Activated CD4-positive, alpha-beta T cell treated with anti-CD3 and anti-CD28 coated beads for 36 hours (primary cell): ENCODE data around the gene NPAS2. TPM values are rescaled to one million over a fixed set of nuclear protein-coding genes. Genes with fewer than 3 reads are reported as not detected.
A peak's percentile ranks its signal among the peaks of the same experiment; 100 is the strongest.

ENCODE experiments used
- ATAC-seq: fragments of 200-7000 bp; cut with Tn5 transposase; one replicate; pipeline ENCODE4 v1.10.0; 2021; ENCODE audit warnings: mild to moderate bottlenecking, moderate library complexity
- CTCF ChIA-PET: fragments of 350-600 bp; sonication (Branson Sonifier 250); formaldehyde crosslinking; loops from one replicate; lab custom pipeline; 2021; ENCODE audit warnings: antibody characterized with exemption; lab: Charles Lee
- POLR2A ChIA-PET: fragments of 350-600 bp; sonication (Branson Sonifier 250); formaldehyde crosslinking; loops from one replicate; lab custom pipeline; 2021; ENCODE audit warnings: antibody characterized with exemption, inconsistent platforms; lab: Charles Lee
- DNase-seq: peaks from one replicate; pipeline ENCODE4 v3.0.0-alpha.2; 2020
- H3K27ac Mint-ChIP-seq: one replicate; pipeline ENCODE4 v1.8.0; 2021; ENCODE audit warnings: mixed read lengths
- H3K27me3 Mint-ChIP-seq: one replicate; pipeline ENCODE4 v1.8.0; 2021; ENCODE audit warnings: mixed read lengths
- H3K36me3 Mint-ChIP-seq: one replicate; pipeline ENCODE4 v1.8.0; 2021; ENCODE audit warnings: low read depth, mixed read lengths
- H3K4me1 Mint-ChIP-seq: one replicate; pipeline ENCODE4 v1.8.0; 2021; ENCODE audit warnings: mixed read lengths
- H3K4me3 Mint-ChIP-seq: one replicate; pipeline ENCODE4 v1.8.0; 2021; ENCODE audit warnings: mild to moderate bottlenecking, moderate library complexity, mixed read lengths
- H3K9me3 Mint-ChIP-seq: one replicate; pipeline ENCODE4 v1.8.0; 2021; ENCODE audit warnings: low read depth, mixed read lengths
- intact Hi-C, 2 experiments: fragments of 100-400 bp; cut with DNase I in 1 of 2; cut with micrococcal nuclease in 1 of 2; formaldehyde crosslinking; loops; one replicate each; pipeline versions ENCODE4 v1.14.2 to v1.15.1; 2022 to 2024; cut with DNase I, micrococcal nuclease
- total RNA-seq, 2 experiments: library from RNA; stranded (reverse); gene quantifications; one replicate each; pipeline ENCODE4 v1.2.3, GENCODE V29; 2021

NPAS2 gene
- total RNA-seq, 2 experiments from 2014 or later = 7.7 to 12.0 TPM

DNA sequence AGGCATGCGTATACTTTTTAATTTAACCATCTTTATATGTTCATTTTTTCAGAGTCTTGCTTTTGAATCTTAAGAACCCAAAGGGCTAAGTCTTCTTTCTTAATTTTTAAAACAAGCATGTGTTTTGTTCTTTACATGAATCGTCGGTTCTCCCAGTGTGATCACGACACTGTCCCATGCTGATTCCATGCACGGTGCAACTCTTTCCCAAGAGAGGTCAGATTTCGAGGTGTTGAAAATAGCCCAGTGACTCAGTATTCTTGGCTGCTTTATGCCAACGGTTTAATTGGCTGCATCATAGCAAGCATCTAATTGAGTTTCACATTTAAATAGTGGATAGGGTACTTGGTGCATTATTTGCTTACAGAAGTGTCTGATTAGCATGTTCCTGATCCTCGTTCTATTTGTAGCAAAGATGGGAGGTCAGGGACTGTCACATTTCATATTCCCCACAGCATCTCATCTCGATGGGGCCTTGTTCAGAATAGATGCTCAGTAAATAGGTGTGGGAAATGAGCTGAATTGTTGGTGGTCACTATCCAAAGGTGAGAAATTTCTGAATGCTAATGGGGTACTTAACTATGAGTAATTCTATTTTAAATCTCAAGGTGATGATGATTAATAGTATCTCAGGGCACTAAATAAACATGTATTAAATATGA lies 2.8 kb downstream of the NPAS2 start:
- Mint-ChIP-seq H3K9me3 (peaks cover 8% of the 10 kb centered on the region), H3K4me3 (no peak overlapping the region), H3K36me3 (peaks cover 4% of the 10 kb centered on the region), H3K27me3 (peaks cover 27% of the 10 kb centered on the region), H3K4me1 (peaks cover 15% of the 10 kb centered on the region), H3K27ac (peak overlapping the region; percentile 15)
- DNase-seq (no peak), ATAC-seq (no peak)
- intact Hi-C loops = no loop called here
- POLR2A ChIA-PET = no interaction called here
- CTCF ChIA-PET = interaction anchor here (0.7 kb wide), 1 partner anchor 190 kb away, joined by 3 read pairs; no protein-coding TSS in a partner anchor

DNA sequence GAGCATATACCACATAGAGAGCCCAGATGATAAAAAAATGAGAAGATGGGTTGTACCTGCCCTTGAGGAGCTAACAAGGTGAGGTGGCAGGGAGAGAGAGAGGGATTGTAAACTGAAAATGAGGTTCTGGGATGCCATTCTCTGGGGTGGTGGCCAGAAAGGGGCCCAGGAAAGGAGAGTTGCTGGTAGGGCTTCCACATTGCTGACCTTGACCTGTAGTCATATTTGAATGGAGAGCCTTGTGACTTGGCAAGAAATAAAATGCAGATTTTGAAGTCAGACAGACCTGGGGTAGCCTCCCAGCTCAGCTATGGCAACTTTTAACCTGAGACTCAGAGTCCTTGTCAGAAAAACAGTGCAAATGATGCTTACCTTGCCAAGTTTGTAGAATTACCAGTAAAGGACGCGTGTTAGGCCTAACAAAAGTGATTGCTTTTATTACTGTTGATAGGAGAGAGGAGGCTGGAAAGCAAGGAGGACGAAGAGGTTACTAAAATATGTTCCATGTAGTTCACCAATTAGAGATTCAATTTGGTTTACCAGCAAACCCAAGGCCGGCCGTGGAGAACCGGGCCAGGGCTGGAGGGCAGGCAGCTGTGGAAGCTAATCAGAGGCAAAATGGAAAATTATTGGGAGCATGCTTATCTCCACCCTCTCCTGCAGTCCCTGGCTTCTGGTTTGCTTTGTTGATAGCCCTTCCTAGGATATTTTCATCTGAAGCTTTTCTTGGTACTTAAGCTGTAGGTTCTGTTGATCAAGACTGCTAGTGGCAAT lies 3.9 kb downstream of the NPAS2 start:
- Mint-ChIP-seq H3K9me3 (peaks cover 15% of the 10 kb centered on the region), H3K4me3 (no peak overlapping the region), H3K27me3 (peaks cover 20% of the 10 kb centered on the region), H3K36me3 (peaks cover 5% of the 10 kb centered on the region), H3K4me1 (peaks cover 8% of the 10 kb centered on the region), H3K27ac (no peak overlapping the region)
- ChIA-PET CTCF (interaction anchor here (0.7 to 1.6 kb wide), 2 partner anchors 10 to 189 kb away, joined by 3 to 5 read pairs; no protein-coding TSS in a partner anchor), POLR2A (no interaction called here)
- ATAC-seq = no peak
- intact Hi-C loops = no loop called here
- no peak for DNase-seq

- H3K4me1 Mint-ChIP-seq = peaks cover 7% of the 10 kb centered on the region
- H3K27ac Mint-ChIP-seq = no peak overlapping the region
- intact Hi-C loops = no loop called here
- H3K4me3 Mint-ChIP-seq = no peak overlapping the region
- H3K9me3 Mint-ChIP-seq = peaks cover 16% of the 10 kb centered on the region
- DNase-seq (no peak), ATAC-seq (no peak)
- ChIA-PET CTCF (interaction anchor here (0.9 to 1.6 kb wide), 2 partner anchors 9 to 44 kb away, joined by 3 to 5 read pairs; no protein-coding TSS in a partner anchor), POLR2A (no interaction called here)
- peaks cover 18% of the 10 kb centered on the region for H3K27me3 Mint-ChIP-seq
- peaks cover 8% of the 10 kb centered on the region for H3K36me3 Mint-ChIP-seq
Observed at GRCh38 chr2:100824842-100825241, 4.9 kb downstream of the NPAS2 start.

- Mint-ChIP-seq H3K36me3 (peaks cover 5% of the 10 kb centered on the region), H3K9me3 (peaks cover 16% of the 10 kb centered on the region), H3K4me1 (peaks cover 11% of the 10 kb centered on the region), H3K27me3 (peaks cover 16% of the 10 kb centered on the region), H3K4me3 (no peak overlapping the region), H3K27ac (no peak overlapping the region)
- ChIA-PET CTCF (no interaction called here), POLR2A (no interaction called here)
- DNase-seq = no peak
- no peak for ATAC-seq
- intact Hi-C loops = no loop called here
Observed at GRCh38 chr2:100826494-100826893, 6.6 kb downstream of the NPAS2 start.

GRCh38 chr2:100831158-100831750 lies 11.3 kb downstream of the NPAS2 start:
- ATAC-seq = no peak
- H3K4me3 Mint-ChIP-seq = no peak overlapping the region
- H3K27me3 Mint-ChIP-seq = peaks cover 3% of the 10 kb centered on the region
- ChIA-PET POLR2A (no interaction called here), CTCF (no interaction called here)
- intact Hi-C loops = no loop called here
- peaks cover 9% of the 10 kb centered on the region for H3K4me1 Mint-ChIP-seq
- no peak overlapping the region for H3K27ac Mint-ChIP-seq
- no peak for DNase-seq
- H3K36me3 Mint-ChIP-seq = peaks cover 9% of the 10 kb centered on the region
- peaks cover 16% of the 10 kb centered on the region for H3K9me3 Mint-ChIP-seq

GRCh38 chr2:100831831-100832230 lies 11.9 kb downstream of the NPAS2 start:
- intact Hi-C loops = no loop called here
- H3K4me1 Mint-ChIP-seq = peaks cover 9% of the 10 kb centered on the region
- H3K36me3 Mint-ChIP-seq = peaks cover 9% of the 10 kb centered on the region
- H3K4me3 Mint-ChIP-seq = no peak overlapping the region
- no peak for ATAC-seq
- DNase-seq = no peak
- CTCF ChIA-PET = no interaction called here
- POLR2A ChIA-PET = no interaction called here
- H3K27ac Mint-ChIP-seq = no peak overlapping the region
- peaks cover 16% of the 10 kb centered on the region for H3K9me3 Mint-ChIP-seq
- peaks cover 3% of the 10 kb centered on the region for H3K27me3 Mint-ChIP-seq

DNA sequence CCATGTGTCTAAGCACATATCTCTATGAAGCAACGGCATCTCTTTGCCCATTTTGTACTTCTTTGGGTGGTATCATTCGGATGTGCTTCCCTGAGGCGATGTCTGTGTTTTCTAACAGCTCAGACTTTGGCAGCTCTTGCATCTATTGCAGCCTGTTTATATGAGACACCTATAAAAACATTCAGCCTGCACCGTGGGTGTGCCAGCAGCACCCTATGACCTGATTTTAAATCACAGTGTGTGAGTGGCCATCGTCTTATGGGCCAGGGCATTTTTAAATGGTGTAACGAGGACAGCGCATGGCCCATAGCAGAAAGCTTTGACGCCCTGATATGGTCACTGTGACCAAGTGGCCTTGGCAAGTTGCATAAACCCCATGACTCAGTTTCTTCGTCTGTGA lies 12.9 kb downstream of the NPAS2 start:
- H3K4me1 Mint-ChIP-seq = peaks cover 9% of the 10 kb centered on the region
- POLR2A ChIA-PET = no interaction called here
- DNase-seq = no peak
- H3K27ac Mint-ChIP-seq = no peak overlapping the region
- H3K4me3 Mint-ChIP-seq = no peak overlapping the region
- H3K9me3 Mint-ChIP-seq = peaks cover 6% of the 10 kb centered on the region
- CTCF ChIA-PET = no interaction called here
- intact Hi-C loops = no loop called here
- peaks cover 3% of the 10 kb centered on the region for H3K27me3 Mint-ChIP-seq
- no peak for ATAC-seq
- peaks cover 9% of the 10 kb centered on the region for H3K36me3 Mint-ChIP-seq

GRCh38 chr2:100833331-100833730 lies 13.4 kb downstream of the NPAS2 start:
- intact Hi-C loops = no loop called here
- ATAC-seq (no peak), DNase-seq (no peak)
- peaks cover 3% of the 10 kb centered on the region for H3K9me3 Mint-ChIP-seq
- no peak overlapping the region for H3K4me3 Mint-ChIP-seq
- H3K27me3 Mint-ChIP-seq = peaks cover 3% of the 10 kb centered on the region
- POLR2A ChIA-PET = no interaction called here
- peaks cover 9% of the 10 kb centered on the region for H3K4me1 Mint-ChIP-seq
- CTCF ChIA-PET = no interaction called here
- H3K27ac Mint-ChIP-seq = no peak overlapping the region
- peaks cover 8% of the 10 kb centered on the region for H3K36me3 Mint-ChIP-seq

GRCh38 chr2:100834221-100834620 lies 14.3 kb downstream of the NPAS2 start:
- H3K9me3 Mint-ChIP-seq = no peaks in the 10 kb centered on the region
- intact Hi-C loops = no loop called here
- peaks cover 8% of the 10 kb centered on the region for H3K36me3 Mint-ChIP-seq
- ChIA-PET CTCF (interaction anchor here (0.9 kb wide), 1 partner anchor 10 kb away, joined by 5 read pairs; no protein-coding TSS in a partner anchor), POLR2A (no interaction called here)
- no peak overlapping the region for H3K4me3 Mint-ChIP-seq
- H3K27ac Mint-ChIP-seq = no peak overlapping the region
- H3K4me1 Mint-ChIP-seq = peaks cover 9% of the 10 kb centered on the region
- DNase-seq (no peak), ATAC-seq (no peak)
- H3K27me3 Mint-ChIP-seq = peaks cover 3% of the 10 kb centered on the region

GRCh38 chr2:100835006-100835659 lies 15.2 kb downstream of the NPAS2 start:
- Mint-ChIP-seq H3K36me3 (peaks cover 5% of the 10 kb centered on the region), H3K4me1 (peaks cover 6% of the 10 kb centered on the region), H3K9me3 (no peaks in the 10 kb centered on the region), H3K27me3 (peaks cover 3% of the 10 kb centered on the region), H3K27ac (no peak overlapping the region), H3K4me3 (no peak overlapping the region)
- POLR2A ChIA-PET = no interaction called here
- ATAC-seq (no peak), DNase-seq (no peak)
- intact Hi-C loops = no loop called here
- CTCF ChIA-PET = interaction anchor here (0.6 kb wide), 1 partner anchor 241 kb away, joined by 3 read pairs; no protein-coding TSS in a partner anchor

- Mint-ChIP-seq H3K36me3 (peaks cover 9% of the 10 kb centered on the region), H3K4me1 (peaks cover 8% of the 10 kb centered on the region), H3K4me3 (no peak overlapping the region), H3K9me3 (peaks cover 3% of the 10 kb centered on the region), H3K27ac (no peak overlapping the region), H3K27me3 (no peaks in the 10 kb centered on the region)
- ChIA-PET CTCF (no interaction called here), POLR2A (no interaction called here)
- intact Hi-C loops = no loop called here
- DNase-seq (no peak), ATAC-seq (no peak)
Observed at GRCh38 chr2:100840519-100840918, 20.6 kb downstream of the NPAS2 start.
